Measurements from ENCODE around the gene RIC8A. TPM values are rescaled to one million over a fixed set of nuclear protein-coding genes. Genes with fewer than 3 reads are reported as not detected.

Gene RIC8A
- total and polyA plus RNA-seq, 9 of the 15 experiments (the other 6 are each of a cell fraction or from before 2014, with no cell fraction given), result 10.7 to 108 (median 72.1) TPM

DNA sequence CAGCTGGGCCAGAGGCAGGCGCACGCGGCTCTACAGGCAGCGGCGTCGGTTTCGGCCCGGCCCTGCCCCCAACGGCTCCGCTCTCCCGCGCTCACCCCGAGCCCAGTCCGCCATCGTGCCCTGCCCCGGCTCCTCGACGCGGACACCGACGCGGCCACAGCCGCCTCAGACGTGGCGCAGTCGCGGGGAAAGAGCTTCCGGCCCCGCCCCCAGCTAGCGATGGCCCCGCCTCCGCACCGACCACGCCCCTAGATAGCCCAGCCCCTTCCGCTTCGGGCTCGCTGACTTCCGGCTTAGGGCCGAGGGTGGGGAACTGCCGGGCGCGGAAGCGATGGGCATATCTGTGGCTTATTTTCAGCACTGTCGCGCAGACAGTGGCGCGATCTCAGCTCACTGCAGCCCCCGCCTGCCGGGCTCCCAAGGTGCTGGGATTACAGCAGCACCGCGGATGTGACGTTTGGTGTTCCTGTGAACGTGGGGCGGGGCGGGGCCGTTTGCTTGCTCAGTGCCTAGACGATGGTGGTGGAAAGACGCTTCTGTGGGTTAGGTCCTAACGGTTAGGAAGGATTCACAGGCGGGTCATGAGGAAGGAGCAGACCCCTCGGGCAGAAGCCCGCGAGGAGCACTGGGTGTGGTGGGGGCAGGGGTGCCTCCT lies at the start of gene RIC8A, which contains the start of gene BET1L (continued):
- peak; percentile 25; the same call in 1 of the 2 replicates for TF ChIP-seq MYNN (IDR thresholded peaks at IDR 0.05)
- TF ChIP-seq MYNN (CRISPR knock-in tag; IDR thresholded peaks at IDR 0.05), result no peak
- no peak for TF ChIP-seq SMAD3 (CRISPR knock-in tag; conservative IDR thresholded peaks at IDR 0.05)
- TF ChIP-seq POLR2A (conservative IDR thresholded peaks at IDR 0.05), result peak; percentile 96
- TF ChIP-seq, protein P1, sequence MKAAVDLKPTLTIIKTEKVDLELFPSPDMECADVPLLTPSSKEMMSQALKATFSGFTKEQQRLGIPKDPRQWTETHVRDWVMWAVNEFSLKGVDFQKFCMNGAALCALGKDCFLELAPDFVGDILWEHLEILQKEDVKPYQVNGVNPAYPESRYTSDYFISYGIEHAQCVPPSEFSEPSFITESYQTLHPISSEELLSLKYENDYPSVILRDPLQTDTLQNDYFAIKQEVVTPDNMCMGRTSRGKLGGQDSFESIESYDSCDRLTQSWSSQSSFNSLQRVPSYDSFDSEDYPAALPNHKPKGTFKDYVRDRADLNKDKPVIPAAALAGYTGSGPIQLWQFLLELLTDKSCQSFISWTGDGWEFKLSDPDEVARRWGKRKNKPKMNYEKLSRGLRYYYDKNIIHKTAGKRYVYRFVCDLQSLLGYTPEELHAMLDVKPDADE (conservative IDR thresholded peaks at IDR 0.05; ENCODE audit: control insufficient read depth, low read depth, low read length), result no peak
- peak in 1 of 2 experiments; percentile 69; a peak in 1 of 4 replicates for TF ChIP-seq KDM4B (IDR thresholded peaks at IDR 0.05; ENCODE audit: borderline replicate concordance in 2 of 2, low read depth in 1 of 2)
- TF ChIP-seq NCOA1 (IDR thresholded peaks at IDR 0.05; ENCODE audit: low read depth), result peak; percentile 82
- no peak for TF ChIP-seq CHCHD3 (CRISPR knock-in tag; IDR thresholded peaks at IDR 0.05)
- TF ChIP-seq ATF7 (IDR thresholded peaks at IDR 0.05), result peak; percentile 86
- TF ChIP-seq CREM (IDR thresholded peaks at IDR 0.05; ENCODE audit: low read depth), result peak; percentile 96
- peak; percentile 59; the same call in 1 of the 2 replicates for TF ChIP-seq ZBED1 (IDR thresholded peaks at IDR 0.05)
- TF ChIP-seq ZNF445 (CRISPR knock-in tag; IDR thresholded peaks at IDR 0.05; ENCODE audit: low read depth), result no peak
- peak; percentile 72 for TF ChIP-seq HCFC1 (IDR thresholded peaks at IDR 0.05; ENCODE audit: low read depth, low read length)
- peak; percentile 98 for TF ChIP-seq POLR2G (IDR thresholded peaks at IDR 0.05; ENCODE audit: low read depth, low read length)
- TF ChIP-seq, protein P2, sequence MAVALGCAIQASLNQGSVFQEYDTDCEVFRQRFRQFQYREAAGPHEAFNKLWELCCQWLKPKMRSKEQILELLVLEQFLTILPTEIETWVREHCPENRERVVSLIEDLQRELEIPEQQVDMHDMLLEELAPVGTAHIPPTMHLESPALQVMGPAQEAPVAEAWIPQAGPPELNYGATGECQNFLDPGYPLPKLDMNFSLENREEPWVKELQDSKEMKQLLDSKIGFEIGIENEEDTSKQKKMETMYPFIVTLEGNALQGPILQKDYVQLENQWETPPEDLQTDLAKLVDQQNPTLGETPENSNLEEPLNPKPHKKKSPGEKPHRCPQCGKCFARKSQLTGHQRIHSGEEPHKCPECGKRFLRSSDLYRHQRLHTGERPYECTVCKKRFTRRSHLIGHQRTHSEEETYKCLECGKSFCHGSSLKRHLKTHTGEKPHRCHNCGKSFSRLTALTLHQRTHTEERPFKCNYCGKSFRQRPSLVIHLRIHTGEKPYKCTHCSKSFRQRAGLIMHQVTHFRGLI (CRISPR knock-in tag; IDR thresholded peaks at IDR 0.05), result no peak
